Liver (tissue), 3 donors: ENCODE results near the gene PSMD1.

ENCODE experiments used
- CTCF ChIP-seq: fragments of 150-350 bp; IDR thresholded peaks from 2 replicates; pipeline ENCODE4 v1.5.1; 2017; ENCODE audit warnings: improper control_type of control experiment, low read depth, low read length; ENCODE audit not compliant: missing input control
- GABPA ChIP-seq, 2 donors: IDR thresholded peaks in 1 of 2; conservative IDR thresholded peaks in 1 of 2; 2 replicates each; pipeline ENCODE4 v1.6.1; 2016; ENCODE audit warnings: antibody characterized with exemption in 2 of 2, mild to moderate bottlenecking in 1 of 2, moderate library complexity in 1 of 2
- JUND ChIP-seq, 2 donors: IDR thresholded peaks; 2 replicates each; pipeline ENCODE4 v1.6.1; 2016; ENCODE audit warnings: antibody characterized with exemption in 2 of 2
- MAX ChIP-seq: IDR thresholded peaks from 2 replicates; pipeline ENCODE4 v1.6.1; 2016; ENCODE audit warnings: antibody characterized with exemption
- RAD21 ChIP-seq, 2 donors: IDR thresholded peaks; 2 replicates each; pipeline ENCODE4 v1.6.1; 2016; ENCODE audit warnings: antibody characterized with exemption in 2 of 2, mild to moderate bottlenecking in 2 of 2
- REST ChIP-seq: IDR thresholded peaks from 2 replicates; pipeline ENCODE4 v1.6.1; 2016; ENCODE audit warnings: antibody characterized with exemption, mild to moderate bottlenecking
- TAF1 ChIP-seq: conservative IDR thresholded peaks from 2 replicates; pipeline ENCODE4 v1.6.1; 2016; ENCODE audit warnings: antibody characterized with exemption, mild to moderate bottlenecking
- ZBTB33 ChIP-seq: IDR thresholded peaks from 2 replicates; pipeline ENCODE4 v1.6.1; 2016; ENCODE audit warnings: antibody characterized with exemption
- donor health status: healthy.
- donor health status: healthy.

- TF ChIP-seq TAF1 (no peak), CTCF (no peak), MAX (no peak), GABPA (IDR thresholded peaks at IDR 0.05 in 1 of 2, conservative IDR thresholded peaks at IDR 0.05 in 1 of 2) (no peak), JUND (IDR thresholded peaks at IDR 0.05) (no peak), RAD21 (IDR thresholded peaks at IDR 0.05) (no peak), ZBTB33 (no peak), REST (no peak)
Measured at GRCh38 chr2:231219289-231219688, 162.6 kb downstream of the PSMD1 start.
